ENCODE data around the gene APOO.

DNA sequence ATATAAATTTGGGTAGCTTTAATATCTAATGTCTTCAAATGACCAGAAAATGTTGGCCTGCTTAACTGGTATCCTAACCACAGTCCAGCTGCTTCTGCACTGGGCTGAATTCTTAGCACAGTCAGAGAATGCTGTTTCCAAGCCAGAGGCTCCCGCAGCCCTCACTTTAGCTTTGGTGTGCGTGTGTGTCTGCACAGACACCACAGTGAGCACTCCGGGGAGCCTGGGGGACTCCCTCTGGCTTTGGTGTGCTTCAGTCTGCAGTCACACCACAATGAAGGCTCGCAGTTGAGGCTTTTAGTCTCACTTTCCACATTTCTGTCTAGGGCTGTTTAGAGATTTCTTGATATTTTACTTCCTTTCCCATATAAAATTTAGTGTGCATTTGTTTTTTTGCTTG, 53.6 kb downstream of the APOO start:
- TF ChIP-seq, protein P1, sequence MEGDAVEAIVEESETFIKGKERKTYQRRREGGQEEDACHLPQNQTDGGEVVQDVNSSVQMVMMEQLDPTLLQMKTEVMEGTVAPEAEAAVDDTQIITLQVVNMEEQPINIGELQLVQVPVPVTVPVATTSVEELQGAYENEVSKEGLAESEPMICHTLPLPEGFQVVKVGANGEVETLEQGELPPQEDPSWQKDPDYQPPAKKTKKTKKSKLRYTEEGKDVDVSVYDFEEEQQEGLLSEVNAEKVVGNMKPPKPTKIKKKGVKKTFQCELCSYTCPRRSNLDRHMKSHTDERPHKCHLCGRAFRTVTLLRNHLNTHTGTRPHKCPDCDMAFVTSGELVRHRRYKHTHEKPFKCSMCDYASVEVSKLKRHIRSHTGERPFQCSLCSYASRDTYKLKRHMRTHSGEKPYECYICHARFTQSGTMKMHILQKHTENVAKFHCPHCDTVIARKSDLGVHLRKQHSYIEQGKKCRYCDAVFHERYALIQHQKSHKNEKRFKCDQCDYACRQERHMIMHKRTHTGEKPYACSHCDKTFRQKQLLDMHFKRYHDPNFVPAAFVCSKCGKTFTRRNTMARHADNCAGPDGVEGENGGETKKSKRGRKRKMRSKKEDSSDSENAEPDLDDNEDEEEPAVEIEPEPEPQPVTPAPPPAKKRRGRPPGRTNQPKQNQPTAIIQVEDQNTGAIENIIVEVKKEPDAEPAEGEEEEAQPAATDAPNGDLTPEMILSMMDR (IDR thresholded peaks at IDR 0.05), result no peak
- TF ChIP-seq POLR2A (IDR thresholded peaks at IDR 0.05), result no peak
- no peak for TF ChIP-seq EP300 (IDR thresholded peaks at IDR 0.05)
